H9 (cell line): Measurements from ENCODE around the gene TSPAN18. TPM values are rescaled to one million over a fixed set of nuclear protein-coding genes. Genes with fewer than 3 reads are reported as not detected.
A peak's percentile ranks its signal among the peaks of the same experiment; 100 is the strongest.

Experiments
- DNase-seq: peaks from one replicate; pipeline ENCODE4 v3.0.0-alpha.2; 2017
- H2AFZ ChIP-seq: one replicate; pipeline ENCODE4 v1.6.1; 2013; ENCODE audit warnings: mild to moderate bottlenecking, low read length, control low read depth, moderate library complexity
- H2AK5ac ChIP-seq: 2 replicates; pipeline ENCODE4 v1.6.1; 2013; ENCODE audit warnings: low read length, control low read depth, mixed read lengths; ENCODE audit not compliant: insufficient read length
- H2BK120ac ChIP-seq: one replicate; pipeline ENCODE4 v1.6.1; 2013; ENCODE audit warnings: low read depth, mild to moderate bottlenecking, low read length, control low read depth, inconsistent platforms; ENCODE audit not compliant: poor library complexity, severe bottlenecking
- H2BK12ac ChIP-seq: 2 replicates; pipeline ENCODE4 v1.6.1; 2013; ENCODE audit warnings: low read length, control low read depth, mixed read lengths, low read depth; ENCODE audit not compliant: insufficient read length
- H2BK15ac ChIP-seq: 2 replicates; pipeline ENCODE4 v1.6.1; 2013; ENCODE audit warnings: low read depth, low read length, control low read depth
- H2BK20ac ChIP-seq: one replicate; pipeline ENCODE4 v1.6.1; 2013; ENCODE audit warnings: low read depth, mild to moderate bottlenecking, low read length, control low read depth, inconsistent platforms; ENCODE audit not compliant: poor library complexity, severe bottlenecking
- H2BK5ac ChIP-seq: 2 replicates; pipeline ENCODE4 v1.6.1; 2013; ENCODE audit warnings: low read length, control low read depth, mixed read lengths; ENCODE audit not compliant: insufficient read length
- H3K14ac ChIP-seq: 2 replicates; pipeline ENCODE4 v1.6.1; 2013; ENCODE audit warnings: low read length, control low read depth; ENCODE audit not compliant: insufficient read depth
- H3K18ac ChIP-seq: 2 replicates; pipeline ENCODE4 v1.6.1; 2013; ENCODE audit warnings: low read depth, mild to moderate bottlenecking, mixed read lengths, low read length, control low read depth; ENCODE audit not compliant: insufficient read length
- H3K23ac ChIP-seq: 2 replicates; pipeline ENCODE4 v1.6.1; 2013; ENCODE audit warnings: low read length, control low read depth, mixed read lengths, low read depth; ENCODE audit not compliant: insufficient read length
- H3K23me2 ChIP-seq: 2 replicates; pipeline ENCODE4 v1.6.1; 2013; ENCODE audit warnings: low read depth, mild to moderate bottlenecking, mixed read lengths, low read length, control low read depth; ENCODE audit not compliant: insufficient read length, poor library complexity, severe bottlenecking
- H3K27ac ChIP-seq: 2 replicates; pipeline ENCODE4 v1.5.1; 2013; ENCODE audit warnings: low read length, control low read depth, mixed read lengths, low read depth; ENCODE audit not compliant: insufficient read length
- H3K27me3 ChIP-seq: 2 replicates; pipeline ENCODE4 v1.6.1; 2013; ENCODE audit warnings: low read length, control low read depth, inconsistent platforms; ENCODE audit not compliant: insufficient read depth
- H3K4ac ChIP-seq: 2 replicates; pipeline ENCODE4 v1.6.1; 2013; ENCODE audit warnings: low read depth, mild to moderate bottlenecking, control low read depth, inconsistent platforms, low read length, moderate library complexity
- H3K4me1 ChIP-seq: 2 replicates; pipeline ENCODE4 v1.6.1; 2013; ENCODE audit warnings: low read length, control low read depth, inconsistent platforms; ENCODE audit not compliant: insufficient read depth
- H3K4me2 ChIP-seq: 2 replicates; pipeline ENCODE4 v1.6.1; 2013; ENCODE audit warnings: low read length, control low read depth, mixed read lengths; ENCODE audit not compliant: insufficient read length, insufficient read depth
- H3K56ac ChIP-seq: 2 replicates; pipeline ENCODE4 v1.6.1; 2013; ENCODE audit warnings: low read depth, mild to moderate bottlenecking, mixed read lengths, low read length, control low read depth; ENCODE audit not compliant: insufficient read length
- H3K79me1 ChIP-seq: 2 replicates; pipeline ENCODE4 v1.6.1; 2013; ENCODE audit warnings: low read depth, mild to moderate bottlenecking, moderate library complexity, low read length, control low read depth, inconsistent platforms; ENCODE audit not compliant: insufficient read depth, poor library complexity, severe bottlenecking
- H3K79me2 ChIP-seq: 2 replicates; pipeline ENCODE4 v1.6.1; 2013; ENCODE audit warnings: low read length, control low read depth, inconsistent platforms; ENCODE audit not compliant: insufficient read depth
- H3K9ac ChIP-seq: 2 replicates; pipeline ENCODE4 v1.6.1; 2013; ENCODE audit warnings: low read length, control low read depth, mixed read lengths; ENCODE audit not compliant: insufficient read length; ENCODE audit errors: extremely low read depth
- H3K9me3 ChIP-seq: one replicate; pipeline ENCODE4 v1.6.1; 2013; ENCODE audit warnings: low read depth, low read length, inconsistent platforms; ENCODE audit not compliant: control insufficient read depth
- H3T11ph ChIP-seq: one replicate; pipeline ENCODE4 v1.6.1; 2013; ENCODE audit warnings: mild to moderate bottlenecking, low read length, control low read depth, inconsistent platforms
- H4K20me1 ChIP-seq: one replicate; pipeline ENCODE4 v1.6.1; 2013; ENCODE audit not compliant: control insufficient read depth, insufficient read length, insufficient read depth
- H4K5ac ChIP-seq: 2 replicates; pipeline ENCODE4 v1.6.1; 2013; ENCODE audit warnings: low read depth, mild to moderate bottlenecking, mixed read lengths, low read length, control low read depth; ENCODE audit not compliant: insufficient read length
- H4K8ac ChIP-seq: replicated peaks from 2 replicates; pipeline ENCODE4 v1.6.1; 2013; ENCODE audit warnings: low read length, control low read depth, mixed read lengths, low read depth; ENCODE audit not compliant: insufficient read length
- H4K91ac ChIP-seq: 2 replicates; pipeline ENCODE4 v1.6.1; 2013; ENCODE audit warnings: low read depth, mild to moderate bottlenecking, moderate library complexity, mixed read lengths, low read length, control low read depth; ENCODE audit not compliant: insufficient read length
- H3K27ac Mint-ChIP-seq, 3 experiments: 2 replicates in 2 of 3; 3 replicates in 1 of 3; pipeline ENCODE4 v1.8.0; 2020 to 2021; ENCODE audit warnings: mixed read lengths in 3 of 3, mild to moderate bottlenecking in 1 of 3, moderate library complexity in 1 of 3
- H3K27me3 Mint-ChIP-seq: 2 replicates; pipeline ENCODE4 v1.8.0; 2021; ENCODE audit warnings: low read depth, mild to moderate bottlenecking, moderate library complexity, mixed read lengths
- H3K36me3 Mint-ChIP-seq, 3 experiments: 2 replicates in 2 of 3; 3 replicates in 1 of 3; pipeline ENCODE4 v1.8.0; 2020 to 2021; ENCODE audit warnings: low read depth in 3 of 3, mixed read lengths in 3 of 3; ENCODE audit not compliant: insufficient read depth in 1 of 3
- H3K4me1 Mint-ChIP-seq, 2 experiments: 2 replicates each; pipeline ENCODE4 v1.8.0; 2020; ENCODE audit warnings: mixed read lengths in 2 of 2
- H3K4me3 Mint-ChIP-seq, 2 experiments: 2 replicates in 1 of 2; 3 replicates in 1 of 2; pipeline ENCODE4 v1.8.0; 2020 to 2021; ENCODE audit warnings: mild to moderate bottlenecking in 2 of 2, mixed read lengths in 2 of 2, moderate library complexity in 1 of 2
- H3K9me3 Mint-ChIP-seq, 2 experiments: 2 replicates in 1 of 2; 3 replicates in 1 of 2; pipeline ENCODE4 v1.8.0; 2020; ENCODE audit warnings: mild to moderate bottlenecking in 2 of 2, mixed read lengths in 2 of 2, moderate library complexity in 1 of 2
- CTCF ChIP-seq: fragments of 200-600 bp; sonication (generic); conservative IDR thresholded peaks from 3 replicates; pipeline ENCODE4 v1.8.0; 2021; ENCODE audit warnings: antibody characterized with exemption, mild to moderate bottlenecking
- WGBS: extraction: QIAGEN DNeasy Blood & Tissue Kit; methylation state at CpG from one replicate; pipeline ENCODE4 v1.1.7; 2013; ENCODE audit warnings: missing lambda C conversion rate, low lambda C conversion rate, mixed read lengths; ENCODE audit not compliant: insufficient read length; ENCODE audit errors: extremely low coverage; 5-methylcytosine and 5-hydroxymethylcytosine counted together
- total RNA-seq: library from RNA; stranded (reverse); gene quantifications from 2 replicates; pipeline ENCODE4 v1.2.1, GENCODE V29; 2021

The TSPAN18 gene
- total RNA-seq, 1 experiment from 2014 or later, result 25.3 TPM

GRCh38 chr11:44812971-44813370 lies 86.2 kb downstream of the TSPAN18 start:
- no peak overlapping the region for H2BK15ac ChIP-seq
- H4K5ac ChIP-seq, result no peak overlapping the region
- Mint-ChIP-seq H3K4me1 (peaks cover 14 to 15% of the 10 kb centered on the region in 2 experiments), H3K4me3 (no peak overlapping the region), H3K27me3 (no peaks in the 10 kb centered on the region; the same call in 1 of the 2 replicates), H3K9me3 (0 out of 5 replicates have a peak, but pooled peaks cover 0 to 3% of the 10 kb centered on the region in 2 experiments), H3K36me3 (peaks cover 2 to 4% (median 3%) of the 10 kb centered on the region in 3 experiments; a peak in 4 of 7 replicates), H3K27ac (peak overlapping the region in 2 of 3 experiments; percentile 46 to 49; a peak in 2 of 7 replicates)
- H3K27ac ChIP-seq, result no peak overlapping the region
- H3K4me2 ChIP-seq, result no peak overlapping the region
- H2BK20ac ChIP-seq, result no peak overlapping the region
- no peaks in the 10 kb centered on the region for H3K79me1 ChIP-seq
- no peak overlapping the region for H3K18ac ChIP-seq
- H4K91ac ChIP-seq, result no peak overlapping the region
- H2BK5ac ChIP-seq, result no peak overlapping the region
- no peaks in the 10 kb centered on the region for H3K9me3 ChIP-seq
- H3K4ac ChIP-seq, result no peak overlapping the region
- no CpG with 5 or more reads among the region's 9 CpGs for WGBS
- H3K56ac ChIP-seq, result no peak overlapping the region
- H3K27me3 ChIP-seq, result no peaks in the 10 kb centered on the region
- no peak overlapping the region for H2BK12ac ChIP-seq
- no peak overlapping the region for H2AFZ ChIP-seq
- no peak for DNase-seq
- H3K79me2 ChIP-seq, result no peaks in the 10 kb centered on the region
- TF ChIP-seq CTCF, result no peak
- no peak overlapping the region for H3K14ac ChIP-seq
- no peak overlapping the region for H4K8ac ChIP-seq
- no peaks in the 10 kb centered on the region for H4K20me1 ChIP-seq
- no peaks in the 10 kb centered on the region for H3K23me2 ChIP-seq
- no peak overlapping the region for H2AK5ac ChIP-seq
- no peak overlapping the region for H2BK120ac ChIP-seq
- no peak overlapping the region for H3T11ph ChIP-seq
- no peak overlapping the region for H3K9ac ChIP-seq
- H3K23ac ChIP-seq, result no peak overlapping the region
- H3K4me1 ChIP-seq, result no peaks in the 10 kb centered on the region
